ENCODE data around the gene PRCD.

Gene PRCD

DNA sequence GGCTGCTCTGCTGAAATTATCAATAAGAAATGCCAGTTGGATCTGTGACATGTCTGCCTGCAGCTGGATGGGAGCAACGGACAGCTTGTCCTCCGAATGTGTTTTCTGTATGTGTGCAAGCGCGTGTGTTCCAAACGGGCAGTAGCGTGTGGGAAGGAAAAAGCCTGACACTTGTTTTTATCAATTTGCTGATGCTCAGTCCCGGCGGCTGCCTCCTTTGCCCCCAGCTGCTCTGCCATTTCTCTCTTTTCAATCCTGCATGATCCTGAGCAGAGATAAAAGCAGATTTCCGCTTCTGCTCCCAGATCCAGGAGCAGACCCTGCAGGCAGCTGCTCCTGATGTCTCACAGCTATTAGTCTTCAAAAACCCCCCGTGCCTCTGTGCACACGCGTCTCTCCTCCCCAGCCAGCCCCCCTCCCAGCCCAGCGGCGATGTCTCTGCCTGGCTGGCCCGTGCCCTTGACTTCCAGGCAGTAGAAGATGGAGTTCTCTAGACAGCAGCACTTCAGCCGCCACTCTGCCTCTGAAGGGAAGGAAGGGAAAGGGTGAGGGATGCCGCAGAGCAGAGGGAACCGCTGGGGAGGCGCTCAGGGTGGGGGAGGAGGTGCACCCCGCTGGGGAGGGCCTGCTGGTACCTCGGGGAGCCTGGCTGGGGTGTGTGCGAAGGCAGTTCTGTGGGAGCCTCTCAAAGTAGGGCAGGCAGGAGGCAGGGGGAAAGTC lies 4.1 kb downstream of the PRCD start:
- H3K27ac ChIP-seq, result no peak overlapping the region
- TF ChIP-seq, protein P1, sequence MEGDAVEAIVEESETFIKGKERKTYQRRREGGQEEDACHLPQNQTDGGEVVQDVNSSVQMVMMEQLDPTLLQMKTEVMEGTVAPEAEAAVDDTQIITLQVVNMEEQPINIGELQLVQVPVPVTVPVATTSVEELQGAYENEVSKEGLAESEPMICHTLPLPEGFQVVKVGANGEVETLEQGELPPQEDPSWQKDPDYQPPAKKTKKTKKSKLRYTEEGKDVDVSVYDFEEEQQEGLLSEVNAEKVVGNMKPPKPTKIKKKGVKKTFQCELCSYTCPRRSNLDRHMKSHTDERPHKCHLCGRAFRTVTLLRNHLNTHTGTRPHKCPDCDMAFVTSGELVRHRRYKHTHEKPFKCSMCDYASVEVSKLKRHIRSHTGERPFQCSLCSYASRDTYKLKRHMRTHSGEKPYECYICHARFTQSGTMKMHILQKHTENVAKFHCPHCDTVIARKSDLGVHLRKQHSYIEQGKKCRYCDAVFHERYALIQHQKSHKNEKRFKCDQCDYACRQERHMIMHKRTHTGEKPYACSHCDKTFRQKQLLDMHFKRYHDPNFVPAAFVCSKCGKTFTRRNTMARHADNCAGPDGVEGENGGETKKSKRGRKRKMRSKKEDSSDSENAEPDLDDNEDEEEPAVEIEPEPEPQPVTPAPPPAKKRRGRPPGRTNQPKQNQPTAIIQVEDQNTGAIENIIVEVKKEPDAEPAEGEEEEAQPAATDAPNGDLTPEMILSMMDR (conservative IDR thresholded peaks at IDR 0.05), result no peak

DNA sequence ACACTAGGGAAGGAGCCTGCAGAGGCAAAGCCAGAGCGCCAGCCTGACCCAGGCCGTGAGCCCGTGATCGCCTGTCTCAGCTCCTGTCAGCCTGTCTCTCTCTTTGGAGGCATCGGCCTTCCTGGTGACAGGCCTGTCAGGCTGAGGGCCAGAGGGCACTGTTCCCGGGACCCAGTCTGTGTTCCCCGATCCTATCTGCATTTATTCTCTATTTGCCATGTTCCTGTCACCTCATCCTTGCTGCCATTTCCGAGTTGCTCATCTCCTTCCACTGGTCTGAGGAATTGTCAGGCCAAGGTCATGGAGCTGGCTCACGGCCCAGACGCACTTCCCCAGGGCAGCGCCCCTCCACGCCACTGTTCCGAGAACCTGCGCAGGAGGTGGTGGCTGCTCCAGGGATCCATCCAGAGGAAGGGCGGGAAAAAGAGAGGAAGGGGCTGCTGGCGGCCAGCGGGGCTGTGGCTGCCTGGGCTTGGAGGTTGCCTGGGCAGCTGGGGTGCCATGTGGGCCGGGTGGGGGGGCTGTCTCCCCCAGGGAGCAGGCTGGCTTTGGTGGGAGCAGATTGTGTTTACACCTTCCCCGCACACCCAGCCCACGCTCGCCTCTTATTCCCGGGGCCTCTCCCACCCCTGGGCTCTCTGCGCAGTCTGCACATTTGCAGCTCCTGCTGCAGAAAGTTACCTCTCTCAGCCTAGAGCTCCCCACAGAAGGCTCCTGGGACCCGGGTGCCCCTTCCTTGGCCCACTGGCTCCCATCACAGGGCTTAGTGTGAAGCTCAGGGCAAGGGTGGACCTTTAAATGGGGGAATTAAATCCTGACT lies 4.9 kb downstream of the PRCD start:
- no peak overlapping the region for H3K27ac ChIP-seq
- TF ChIP-seq, protein P1 (conservative IDR thresholded peaks at IDR 0.05), result no peak

DNA sequence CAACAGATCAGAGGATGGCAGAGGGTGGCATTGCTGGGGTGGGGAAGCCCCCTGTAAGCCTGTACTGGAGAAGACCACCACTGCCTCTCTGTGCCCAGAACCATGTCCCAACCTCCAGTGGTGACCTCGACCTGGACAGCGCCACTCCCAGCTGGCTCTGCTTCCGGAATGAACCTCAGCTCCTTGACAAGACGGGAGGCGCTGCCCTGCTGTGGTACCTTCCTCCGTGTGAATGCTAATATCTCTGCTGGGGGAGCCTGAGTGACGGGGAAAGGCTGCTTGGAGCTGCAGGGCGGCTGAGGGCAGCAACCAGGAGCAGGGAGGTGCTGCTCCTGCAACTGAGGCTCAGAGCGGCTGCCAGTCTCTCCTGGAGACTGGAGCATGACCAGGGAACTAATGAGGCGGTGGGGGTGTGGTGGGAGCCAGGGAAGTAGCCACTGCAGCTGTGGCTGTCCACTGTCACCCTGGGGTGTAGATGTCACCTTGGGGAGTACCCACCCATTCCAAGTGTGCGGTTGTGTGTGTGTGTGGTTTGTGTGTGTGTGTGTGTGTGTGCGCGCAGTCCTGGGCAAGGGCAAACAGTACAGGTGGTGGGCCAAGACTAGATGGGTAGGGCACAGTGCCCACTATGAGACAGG lies 6.2 kb downstream of the PRCD start:
- H3K27ac ChIP-seq, result peak overlapping the region; percentile 3; the same call in 1 of the 2 replicates
- TF ChIP-seq, protein P1 (conservative IDR thresholded peaks at IDR 0.05), result no peak

DNA sequence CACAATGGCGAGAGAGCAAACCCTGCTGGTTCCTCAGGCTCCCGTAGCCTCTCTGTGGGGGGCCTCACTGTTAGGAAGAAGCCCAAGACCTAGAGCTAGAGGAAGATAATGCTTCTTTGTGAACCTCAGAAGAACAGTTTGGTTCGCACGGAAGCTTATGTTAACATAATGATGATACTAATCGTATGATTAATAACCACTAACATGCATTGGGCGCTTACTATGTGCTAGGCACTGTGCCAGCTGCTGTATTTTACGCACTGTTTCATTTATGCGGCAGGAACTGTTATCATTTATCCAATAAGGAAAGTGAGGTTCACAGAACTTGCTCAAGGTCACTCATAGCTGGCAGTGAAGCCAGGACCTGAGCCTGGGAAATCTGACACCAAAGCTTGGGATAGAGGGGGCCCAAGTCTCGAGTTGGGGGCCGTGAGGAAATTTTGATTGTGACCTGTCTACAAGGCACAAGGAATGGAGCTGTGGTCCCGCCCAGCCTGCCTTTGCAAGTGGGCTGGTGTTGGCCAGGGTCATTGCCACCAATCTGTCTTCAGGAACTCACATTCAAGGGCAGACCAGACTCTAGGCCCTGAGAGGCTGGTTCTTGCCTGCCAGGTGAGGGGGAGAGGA lies 6.8 kb downstream of the PRCD start:
- peak overlapping the region; percentile 14; the same call in 1 of the 2 replicates for H3K27ac ChIP-seq
- TF ChIP-seq, protein P1 (conservative IDR thresholded peaks at IDR 0.05), result no peak

DNA sequence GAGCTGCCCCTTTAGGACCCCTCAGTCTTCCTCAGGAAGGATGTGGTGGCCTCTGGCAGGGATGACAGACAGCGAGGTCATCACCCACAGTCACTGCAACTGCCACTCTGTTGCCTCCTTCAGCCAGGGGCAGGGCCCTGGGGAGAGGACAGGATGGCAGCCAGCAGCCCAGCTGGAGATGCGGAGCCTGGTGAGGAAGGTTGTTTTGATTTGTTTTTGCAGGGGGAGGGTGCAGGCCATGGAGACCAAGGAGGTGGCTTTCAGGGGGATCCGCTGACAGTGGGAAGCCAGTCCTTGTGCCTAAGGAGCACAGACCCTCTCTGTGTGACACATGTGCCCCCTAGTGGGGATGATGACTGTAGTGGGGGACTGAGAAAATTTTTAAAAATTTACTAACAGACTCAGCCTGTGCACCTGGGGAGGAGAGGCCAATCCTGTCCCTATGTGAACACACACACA lies 7.4 kb downstream of the PRCD start:
- TF ChIP-seq, protein P1 (conservative IDR thresholded peaks at IDR 0.05), result peak; percentile 84
- H3K27ac ChIP-seq, result peak overlapping the region; percentile 14; the same call in 1 of the 2 replicates

DNA sequence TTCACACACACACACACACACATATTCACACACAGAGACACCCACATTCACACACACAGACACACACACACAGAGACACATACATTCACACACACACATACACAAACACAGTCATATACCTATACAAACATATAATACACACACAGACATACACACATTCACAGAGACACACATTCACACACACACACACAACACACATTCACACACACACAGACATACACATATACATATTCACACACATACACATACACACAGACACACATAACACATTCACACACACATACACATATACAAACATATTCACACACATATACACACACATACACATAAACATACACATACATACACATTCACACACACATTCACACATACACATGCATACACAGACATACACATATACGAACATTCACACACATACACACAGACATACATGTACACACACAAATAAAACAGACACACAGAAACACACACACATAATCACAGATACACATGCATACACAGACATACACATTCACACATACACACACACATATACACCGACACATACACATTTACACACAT lies 7.9 kb downstream of the PRCD start:
- no peak overlapping the region for H3K27ac ChIP-seq
- TF ChIP-seq, protein P1 (conservative IDR thresholded peaks at IDR 0.05), result peak; percentile 52
